GM08714 (cell line): ENCODE measurements around the gene CDC45.

ENCODE experiments used
- H3K4me3 ChIP-seq: fragments of 200-500 bp; sonication (Bioruptor generic); 2 replicates; pipeline ENCODE4 v1.5.1; 2014; ENCODE audit warnings: mild to moderate bottlenecking, low read length, inconsistent platforms
- ZNF274 ChIP-seq: IDR thresholded peaks from 2 replicates; pipeline ENCODE4 v1.6.1; 2012; ENCODE audit warnings: mild to moderate bottlenecking, low read depth, low read length

The CDC45 gene

GRCh38 chr22:19565382-19566278 is 85.9 kb downstream of the CDC45 start:
- no peak for TF ChIP-seq ZNF274
- H3K4me3 ChIP-seq: no peak overlapping the region

DNA sequence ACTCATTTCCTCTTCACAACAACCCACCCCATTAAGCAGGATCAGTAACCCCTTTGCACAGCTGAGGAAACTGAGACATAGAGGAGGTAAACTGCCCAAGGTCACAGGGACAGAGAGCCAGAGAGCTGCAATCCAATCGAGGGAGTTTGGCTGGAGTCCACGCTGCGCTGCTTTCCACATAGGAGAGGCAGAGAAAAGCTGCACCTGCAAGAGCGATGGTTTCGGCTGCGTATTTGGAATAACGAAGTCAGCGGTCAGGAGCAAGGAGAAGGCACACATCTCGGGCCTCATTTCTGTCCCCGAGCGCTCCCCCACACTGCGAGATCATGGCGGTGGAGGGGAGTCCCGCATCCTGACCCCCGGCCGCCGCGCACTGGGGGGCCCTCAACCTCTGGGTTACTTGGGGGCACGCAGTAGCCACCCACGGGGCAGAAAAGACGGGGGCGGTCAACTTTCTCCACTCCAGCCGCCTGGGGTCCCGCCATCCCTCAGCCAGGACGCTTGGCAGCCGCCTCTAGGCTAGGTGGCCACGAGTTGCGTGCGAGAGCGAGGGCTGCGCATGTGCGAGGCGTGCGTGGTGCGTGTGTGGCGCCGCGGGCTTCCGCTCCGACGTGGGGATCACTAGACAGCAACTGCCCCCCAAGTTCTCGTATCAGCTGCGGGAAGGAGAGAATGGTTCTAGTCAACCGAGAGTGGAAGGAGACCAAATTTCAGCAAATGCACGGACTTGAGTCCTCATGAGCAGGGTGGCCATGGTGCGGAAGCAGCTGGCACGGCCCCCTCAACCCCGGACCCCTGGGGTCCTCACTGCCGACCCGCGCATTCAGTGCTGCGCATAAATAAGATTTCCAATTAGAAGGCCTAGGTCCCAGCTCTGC is 86.8 kb downstream of the CDC45 start:
- H3K4me3 ChIP-seq: no peak overlapping the region
- TF ChIP-seq ZNF274: no peak

- TF ChIP-seq ZNF274: no peak
- no peak overlapping the region for H3K4me3 ChIP-seq
Measured at GRCh38 chr22:19567157-19568009, 87.7 kb downstream of the CDC45 start.

- no peak for TF ChIP-seq ZNF274
- H3K4me3 ChIP-seq: no peak overlapping the region
Measured at GRCh38 chr22:19568337-19569275, 88.9 kb downstream of the CDC45 start.

DNA sequence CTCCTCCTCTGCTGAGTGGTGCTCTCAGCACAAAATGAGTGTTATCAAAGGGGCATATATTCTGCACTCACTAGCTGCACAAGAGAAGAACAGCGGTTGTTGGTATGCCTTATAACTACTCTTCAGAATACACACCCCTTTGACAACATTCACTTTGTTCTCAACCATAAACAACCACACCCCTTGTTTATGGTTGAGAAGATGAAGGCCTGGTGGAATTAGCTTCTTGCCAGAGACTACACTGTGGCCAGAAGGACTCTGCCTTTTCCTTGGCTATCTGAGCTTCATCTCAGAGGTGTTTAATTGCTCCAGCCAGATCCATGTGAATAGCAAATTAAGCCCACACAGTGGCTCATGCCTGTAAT is 89.5 kb downstream of the CDC45 start:
- TF ChIP-seq ZNF274: no peak
- H3K4me3 ChIP-seq: no peak overlapping the region

DNA sequence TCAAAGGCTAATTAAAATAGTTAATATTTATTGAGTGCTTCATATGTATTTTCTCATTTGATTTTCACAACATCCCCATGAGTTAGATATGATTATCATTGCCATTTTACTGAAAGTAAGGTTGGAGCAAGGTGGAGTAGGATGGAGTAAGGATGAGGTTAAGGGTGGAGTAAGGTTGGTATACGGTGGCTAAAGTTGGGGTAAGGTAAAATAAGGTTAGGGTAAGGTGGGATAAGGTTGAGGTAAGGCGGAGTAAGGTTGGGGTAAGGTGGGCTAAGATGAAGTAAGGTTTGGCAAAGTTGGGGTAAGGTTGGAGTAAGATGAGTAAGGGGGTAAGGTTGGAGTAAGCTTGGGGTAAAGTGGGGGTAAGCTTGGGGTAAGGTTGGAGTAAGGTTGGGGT is 90.3 kb downstream of the CDC45 start:
- H3K4me3 ChIP-seq: no peak overlapping the region
- TF ChIP-seq ZNF274: no peak
